H1 (cell line): ENCODE measurements around the gene FMOD. TPM values are rescaled to one million over a fixed set of nuclear protein-coding genes. Genes with fewer than 3 reads are reported as not detected.
A peak's percentile ranks its signal among the peaks of the same experiment; 100 is the strongest.

Experiments
- CTCF ChIA-PET: fragments of 300-600 bp; sonication (Branson Sonifier 250); formaldehyde crosslinking; loops from one replicate; lab custom pipeline; 2021; ENCODE audit not compliant: partially characterized antibody; lab: Charles Lee
- POLR2A ChIA-PET: fragments of 300-600 bp; sonication (Branson Sonifier 250); formaldehyde crosslinking; loops from one replicate; lab custom pipeline; 2021; ENCODE audit warnings: inconsistent platforms; ENCODE audit not compliant: partially characterized antibody; lab: Charles Lee
- DNase-seq, 2 experiments: peaks; one replicate each; pipeline versions ENCODE4 v3.0.0 to v3.0.0-alpha.2; 2010 to 2022; ENCODE audit warnings: low spot score in 2 of 2, low read depth in 1 of 2, mixed read lengths in 1 of 2
- FAIRE-seq: peaks from 2 replicates; lab custom pipeline; 2011; peaks lifted over from hg19 to GRCh38; lab: Jason Lieb, UNC
- H2AFZ ChIP-seq: 2 replicates; pipeline ENCODE4 v1.8.1; 2012; ENCODE audit warnings: low read length, inconsistent platforms
- H2AK5ac ChIP-seq: 2 replicates; pipeline ENCODE4 v1.6.1; 2013; ENCODE audit warnings: low read depth, low read length
- H2BK120ac ChIP-seq: replicated peaks from 2 replicates; pipeline ENCODE3; 2013; ENCODE audit warnings: low read depth, low read length, inconsistent platforms
- H2BK12ac ChIP-seq: 2 replicates; pipeline ENCODE4 v1.6.1; 2013; ENCODE audit warnings: low read depth, low read length
- H2BK15ac ChIP-seq: 2 replicates; pipeline ENCODE4 v1.6.1; 2013; ENCODE audit warnings: low read length
- H2BK20ac ChIP-seq: 2 replicates; pipeline ENCODE4 v1.6.1; 2013; ENCODE audit warnings: low read length
- H2BK5ac ChIP-seq: 2 replicates; pipeline ENCODE4 v1.6.1; 2013; ENCODE audit warnings: low read depth, low read length
- H3K14ac ChIP-seq: 2 replicates; pipeline ENCODE4 v1.6.1; 2013; ENCODE audit warnings: inconsistent platforms; ENCODE audit not compliant: insufficient read length
- H3K18ac ChIP-seq: 2 replicates; pipeline ENCODE4 v1.6.1; 2013; ENCODE audit warnings: low read length; ENCODE audit errors: extremely low read depth
- H3K23ac ChIP-seq: 2 replicates; pipeline ENCODE4 v1.6.1; 2013; ENCODE audit warnings: inconsistent platforms; ENCODE audit not compliant: insufficient read length
- H3K23me2 ChIP-seq: 2 replicates; pipeline ENCODE4 v1.6.1; 2013; ENCODE audit warnings: low read depth, low read length
- H3K27ac ChIP-seq: 2 replicates; pipeline ENCODE4 v1.6.1; 2011; ENCODE audit warnings: low read depth, low read length, inconsistent platforms
- H3K27me3 ChIP-seq, 4 experiments: replicated peaks in 1 of 4; 1 replicate in 1 of 4; 2 replicates in 3 of 4; pipeline versions ENCODE4 v1.6.1 to v1.8.1; 2011 to 2013; ENCODE audit warnings: low read length in 3 of 4, mild to moderate bottlenecking in 3 of 4, inconsistent platforms in 2 of 4, mixed read lengths in 2 of 4, moderate library complexity in 1 of 4; ENCODE audit not compliant: control insufficient read depth in 3 of 4, insufficient read depth in 3 of 4; ENCODE audit errors: extremely low read depth in 1 of 4
- H3K36me3 ChIP-seq, 4 experiments: 2 replicates each; pipeline versions ENCODE4 v1.6.1 to v1.8.1; 2011 to 2013; ENCODE audit warnings: mild to moderate bottlenecking in 4 of 4, low read length in 3 of 4, moderate library complexity in 2 of 4, control low read depth in 1 of 4, inconsistent platforms in 1 of 4; ENCODE audit not compliant: insufficient read depth in 4 of 4, control insufficient read depth in 2 of 4
- H3K4ac ChIP-seq: replicated peaks from 2 replicates; pipeline ENCODE3; 2013; ENCODE audit warnings: low read length, low read depth, mixed read lengths, inconsistent platforms; ENCODE audit not compliant: insufficient read length
- H3K4me1 ChIP-seq, 4 experiments: replicated peaks in 1 of 4; 1 replicate in 1 of 4; 2 replicates in 3 of 4; pipeline versions ENCODE4 v1.6.1 to v1.8.1; 2011 to 2013; ENCODE audit warnings: low read length in 3 of 4, inconsistent platforms in 2 of 4, mixed read lengths in 1 of 4; ENCODE audit not compliant: insufficient read depth in 4 of 4, control insufficient read depth in 3 of 4
- H3K4me2 ChIP-seq, 2 experiments: 2 replicates each; pipeline versions ENCODE4 v1.6.1 to v1.8.1; 2011 to 2013; ENCODE audit warnings: low read depth in 2 of 2, low read length in 2 of 2, control low read depth in 1 of 2, inconsistent platforms in 1 of 2, mild to moderate bottlenecking in 1 of 2; ENCODE audit not compliant: insufficient read depth in 1 of 2
- H3K4me3 ChIP-seq, 4 experiments: fragments of 200-600, 300-600 bp in 1 of 4; sonication (generic), shearing (Covaris generic), sonication (Bioruptor Twin) in 1 of 4; 2 replicates each; pipeline versions ENCODE4 v1.5.1 to v1.8.1; 2011 to 2016; ENCODE audit warnings: low read length in 4 of 4, low read depth in 3 of 4, control low read depth in 2 of 4, inconsistent platforms in 2 of 4, mild to moderate bottlenecking in 2 of 4, mixed read lengths in 1 of 4, moderate library complexity in 1 of 4; ENCODE audit not compliant: insufficient read depth in 2 of 4; ENCODE audit errors: extremely low read depth in 1 of 4
- H3K56ac ChIP-seq: replicated peaks from 2 replicates; pipeline ENCODE3; 2013; ENCODE audit warnings: low read depth, mild to moderate bottlenecking, mixed read lengths, low read length, inconsistent platforms; ENCODE audit not compliant: insufficient read length
- H3K79me1 ChIP-seq: 2 replicates; pipeline ENCODE4 v1.6.1; 2013; ENCODE audit warnings: low read depth, low read length, control low read depth
- H3K79me2 ChIP-seq, 2 experiments: 2 replicates each; pipeline versions ENCODE4 v1.6.1 to v1.8.1; 2012 to 2013; ENCODE audit warnings: low read length in 2 of 2, mild to moderate bottlenecking in 2 of 2, inconsistent platforms in 1 of 2; ENCODE audit not compliant: insufficient read depth in 2 of 2, control insufficient read depth in 1 of 2
- H3K9ac ChIP-seq, 4 experiments: replicated peaks in 1 of 4; 1 replicate in 1 of 4; 2 replicates in 3 of 4; pipeline versions ENCODE4 v1.6.1 to v1.8.1; 2011 to 2013; ENCODE audit warnings: low read depth in 3 of 4, low read length in 3 of 4, control low read depth in 2 of 4, mild to moderate bottlenecking in 2 of 4, moderate library complexity in 2 of 4, inconsistent platforms in 1 of 4; ENCODE audit errors: extremely low read depth in 1 of 4
- H3K9me3 ChIP-seq, 2 experiments: 2 replicates each; pipeline versions ENCODE4 v1.6.1 to v1.8.1; 2012 to 2013; ENCODE audit warnings: mild to moderate bottlenecking in 2 of 2, moderate library complexity in 2 of 2, control low read depth in 1 of 2, inconsistent platforms in 1 of 2, low read depth in 1 of 2, low read length in 1 of 2, mixed read lengths in 1 of 2; ENCODE audit not compliant: insufficient read depth in 2 of 2
- H4K20me1 ChIP-seq, 2 experiments: replicated peaks in 1 of 2; 2 replicates each; pipeline versions ENCODE3 to v1.8.1; 2011 to 2013; ENCODE audit warnings: inconsistent platforms in 2 of 2, low read length in 2 of 2, mild to moderate bottlenecking in 1 of 2; ENCODE audit not compliant: insufficient read depth in 2 of 2, control insufficient read depth in 1 of 2
- H4K5ac ChIP-seq: 2 replicates; pipeline ENCODE4 v1.6.1; 2013; ENCODE audit warnings: low read length, low read depth, mixed read lengths, inconsistent platforms; ENCODE audit not compliant: insufficient read length
- H4K8ac ChIP-seq: 2 replicates; pipeline ENCODE4 v1.8.0; 2013; ENCODE audit warnings: mild to moderate bottlenecking, moderate library complexity, low read length, inconsistent platforms; ENCODE audit not compliant: insufficient read depth; ENCODE audit errors: extremely low read depth
- H4K91ac ChIP-seq: replicated peaks from 2 replicates; pipeline ENCODE3; 2013; ENCODE audit warnings: low read length, mixed read lengths, inconsistent platforms; ENCODE audit not compliant: insufficient read length
- CBX5 ChIP-seq: fragments of 300-800, 300-1000 bp; sonication (generic); IDR thresholded peaks from 2 replicates; pipeline ENCODE4 v1.7.1; 2016; ENCODE audit warnings: antibody characterized with exemption, low read length, low read depth
- SP4 ChIP-seq: IDR thresholded peaks from 2 replicates; pipeline ENCODE4 v1.6.1; 2012; ENCODE audit warnings: low read length, inconsistent platforms
- whole genome bisulfite sequencing, 2 experiments: shearing (Covaris generic) in 1 of 2; methylation state at CpG; one replicate each; pipeline versions ENCODE4 v1.1.6 to v1.1.7; 2013 to 2015; ENCODE audit warnings: low lambda C conversion rate in 2 of 2, mixed read lengths in 2 of 2, inconsistent platforms in 1 of 2, low coverage in 1 of 2, missing lambda C conversion rate in 1 of 2; ENCODE audit not compliant: insufficient replicate concordance in 2 of 2, insufficient coverage in 1 of 2, insufficient read length in 1 of 2; ENCODE audit errors: extremely low coverage in 1 of 2, missing lambda C conversion rate in 1 of 2; 5-methylcytosine and 5-hydroxymethylcytosine counted together
- polyA plus RNA-seq, 7 experiments: library from polyadenylated mRNA; depleted of rRNA in 3 of 7; stranded (reverse) in 5 of 7; unstranded in 2 of 7; fragments of >200 nt in 5 of 7; fragments of 200-250 nt in 2 of 7; gene quantifications; 1 replicate in 5 of 7; 2 replicates in 1 of 7; 4 replicates in 1 of 7; pipeline versions ENCODE4 v1.2.1 to v1.2.3, GENCODE V29; 2011 to 2013; ENCODE audit warnings: missing spikeins in 2 of 7, mixed read lengths in 2 of 7
- total RNA-seq: library from RNA; stranded (reverse); fragmentation: NEBNext Ultra II Directional; extraction: Animal tissue kit (Norgen Biotek cat#: 25700); gene quantifications from 2 replicates; pipeline ENCODE4 v1.2.1, GENCODE V29; 2021
- TF ChIP-seq, protein P1 (sequence below), 3 experiments: IDR thresholded peaks; 1 replicate in 2 of 3; 2 replicates in 1 of 3; pipeline versions ENCODE4 v1.5.1 to v1.6.1; 2011; ENCODE audit warnings: low read length in 3 of 3, mild to moderate bottlenecking in 3 of 3, inconsistent platforms in 2 of 3, low read depth in 1 of 3, moderate library complexity in 1 of 3; ENCODE audit not compliant: insufficient read depth in 1 of 3; ENCODE audit errors: control extremely low read depth in 1 of 3

Gene FMOD
- total and polyA plus RNA-seq, 2 of the 8 experiments (the other 6 are each of a cell fraction or from before 2014, with no cell fraction given), result 0.17 to 0.32 TPM

DNA sequence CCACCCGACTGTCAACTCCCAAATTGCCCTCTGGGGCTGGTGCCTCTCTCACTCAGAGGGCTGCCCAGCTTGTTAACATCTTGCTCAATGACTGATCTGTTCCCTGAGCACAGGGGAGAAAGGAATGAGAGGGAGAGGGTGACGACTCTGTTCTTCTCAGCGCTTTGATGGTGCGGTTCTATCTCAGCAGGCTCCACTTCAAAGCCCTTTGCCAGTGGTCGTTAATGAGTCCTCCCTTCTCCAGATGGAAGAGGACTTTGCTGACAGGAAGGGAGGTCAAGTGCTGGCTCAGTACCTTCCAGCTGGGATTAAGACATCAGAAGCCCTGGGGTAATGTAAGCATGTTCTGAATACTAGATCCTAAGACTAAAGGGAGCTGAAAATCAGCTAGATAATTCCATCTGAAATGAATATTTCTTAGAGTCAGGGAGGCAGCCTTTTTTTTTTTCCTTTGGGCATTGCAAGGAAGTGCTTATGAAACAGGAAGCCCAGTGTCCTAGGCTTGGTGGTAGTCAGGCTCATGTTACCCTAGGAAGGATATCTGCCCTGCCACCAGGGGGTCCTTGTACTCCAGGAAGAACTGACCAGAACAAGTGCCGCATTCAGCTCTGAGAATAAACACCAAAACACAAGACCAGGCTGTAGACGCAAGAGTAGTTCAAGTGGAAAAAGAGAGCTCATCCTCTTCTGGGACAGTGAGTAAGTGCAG lies 4.7 kb downstream of the FMOD start:
- no peaks in the 10 kb centered on the region for H3K9me3 ChIP-seq
- 0 out of 2 replicates have a peak overlapping the region, but pooled peaks have one; percentile 17 for H2BK12ac ChIP-seq
- H2BK120ac ChIP-seq, result no peak overlapping the region
- POLR2A ChIA-PET, result no interaction called here
- no peak overlapping the region for H2BK20ac ChIP-seq
- no peaks in the 10 kb centered on the region; a peak in 1 of 7 replicates for H3K27me3 ChIP-seq
- 80% methylated on average over 6 of the region's 7 CpGs; no CpG with 5 or more reads in 1 of the 2 experiments for WGBS, 2 experiments
- H2AK5ac ChIP-seq, result no peak overlapping the region
- no peak overlapping the region for H3K27ac ChIP-seq
- no peak overlapping the region for H3K18ac ChIP-seq
- H3K56ac ChIP-seq, result no peak overlapping the region
- no peak overlapping the region for H3K14ac ChIP-seq
- no peak overlapping the region for H2BK15ac ChIP-seq
- H3K9ac ChIP-seq, result no peak overlapping the region
- no peak overlapping the region for H3K23ac ChIP-seq
- H3K4ac ChIP-seq, result no peak overlapping the region
- no peak overlapping the region for H4K5ac ChIP-seq
- no peaks in the 10 kb centered on the region; a peak in 1 of 8 replicates for H3K36me3 ChIP-seq
- H4K20me1 ChIP-seq, result no peaks in the 10 kb centered on the region
- H2BK5ac ChIP-seq, result no peak overlapping the region
- H4K91ac ChIP-seq, result no peak overlapping the region
- no peak for DNase-seq
- no peak overlapping the region for H4K8ac ChIP-seq
- TF ChIP-seq SP4 (no peak), CBX5 (no peak)
- TF ChIP-seq, protein P1, sequence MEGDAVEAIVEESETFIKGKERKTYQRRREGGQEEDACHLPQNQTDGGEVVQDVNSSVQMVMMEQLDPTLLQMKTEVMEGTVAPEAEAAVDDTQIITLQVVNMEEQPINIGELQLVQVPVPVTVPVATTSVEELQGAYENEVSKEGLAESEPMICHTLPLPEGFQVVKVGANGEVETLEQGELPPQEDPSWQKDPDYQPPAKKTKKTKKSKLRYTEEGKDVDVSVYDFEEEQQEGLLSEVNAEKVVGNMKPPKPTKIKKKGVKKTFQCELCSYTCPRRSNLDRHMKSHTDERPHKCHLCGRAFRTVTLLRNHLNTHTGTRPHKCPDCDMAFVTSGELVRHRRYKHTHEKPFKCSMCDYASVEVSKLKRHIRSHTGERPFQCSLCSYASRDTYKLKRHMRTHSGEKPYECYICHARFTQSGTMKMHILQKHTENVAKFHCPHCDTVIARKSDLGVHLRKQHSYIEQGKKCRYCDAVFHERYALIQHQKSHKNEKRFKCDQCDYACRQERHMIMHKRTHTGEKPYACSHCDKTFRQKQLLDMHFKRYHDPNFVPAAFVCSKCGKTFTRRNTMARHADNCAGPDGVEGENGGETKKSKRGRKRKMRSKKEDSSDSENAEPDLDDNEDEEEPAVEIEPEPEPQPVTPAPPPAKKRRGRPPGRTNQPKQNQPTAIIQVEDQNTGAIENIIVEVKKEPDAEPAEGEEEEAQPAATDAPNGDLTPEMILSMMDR (IDR thresholded peaks at IDR 0.05; ENCODE audit: control extremely low read depth in 1 of 3, insufficient read depth in 1 of 3, low read depth in 1 of 3, low read length in 3 of 3), result peak in 2 of 3 experiments; percentile 2 to 20; a peak in 2 of 4 replicates
- TF ChIP-seq, all 59 proteins: peak for 1
- H3K4me3 ChIP-seq, result no peak overlapping the region
- H3K23me2 ChIP-seq, result 0 out of 2 replicates have a peak, but pooled peaks cover 2% of the 10 kb centered on the region
- H3K4me1 ChIP-seq, result peaks cover 0 to 4% (median 2%) of the 10 kb centered on the region in 4 experiments; a peak in 2 of 7 replicates
- no peak for FAIRE-seq
- H3K79me1 ChIP-seq, result no peaks in the 10 kb centered on the region
- H3K4me2 ChIP-seq, result no peak overlapping the region
- CTCF ChIA-PET, result interaction anchor here (0.5 to 24.2 kb wide), 14 partner anchors 3 to 1980 kb away, joined by 3 to 785 read pairs (median 38); partner anchors contain the start of genes FMOD and PRELP
- no peaks in the 10 kb centered on the region for H3K79me2 ChIP-seq
- no peak overlapping the region for H2AFZ ChIP-seq
